GM12891 (cell line): ENCODE results near the gene MYOZ2.

Source experiments
- PAX5 ChIP-seq: IDR thresholded peaks from 2 replicates; pipeline ENCODE4 v1.6.1; 2011; ENCODE audit warnings: low read length, moderate library complexity, mild to moderate bottlenecking; ENCODE audit not compliant: insufficient read depth, severe bottlenecking
- POLR2A ChIP-seq: IDR thresholded peaks from 2 replicates; pipeline ENCODE4 v1.6.1; 2011; ENCODE audit warnings: low read depth, low read length, control low read depth
- POLR2AphosphoS5 ChIP-seq: IDR thresholded peaks from 2 replicates; pipeline ENCODE4 v1.6.1; 2011; ENCODE audit warnings: low read depth, low read length, control low read depth
- POU2F2 ChIP-seq: IDR thresholded peaks from 2 replicates; pipeline ENCODE4 v1.6.1; 2011; ENCODE audit warnings: low read depth, mild to moderate bottlenecking, control low read depth, low read length, moderate library complexity
- SPI1 ChIP-seq: IDR thresholded peaks from 2 replicates; pipeline ENCODE4 v1.6.1; 2011; ENCODE audit warnings: low read depth, low read length, control low read depth
- TAF1 ChIP-seq: IDR thresholded peaks from 2 replicates; pipeline ENCODE4 v1.6.1; 2011; ENCODE audit warnings: low read depth, low read length, control low read depth

GRCh38 chr4:119138046-119138445 lies 2.4 kb downstream of the MYOZ2 start:
- TF ChIP-seq POU2F2 (no peak), POLR2A (no peak), TAF1 (no peak), POLR2AphosphoS5 (no peak), SPI1 (no peak), PAX5 (no peak)
